Measurements from ENCODE around the gene HUNK. TPM values are rescaled to one million over a fixed set of nuclear protein-coding genes. Genes with fewer than 3 reads are reported as not detected.

HUNK gene
- total and polyA plus RNA-seq, 2 of the 8 experiments (the other 6 are each of a cell fraction or from before 2014, with no cell fraction given): 1.9 to 10.2 TPM

- no peak for TF ChIP-seq SP1 (IDR thresholded peaks at IDR 0.05; ENCODE audit: low read depth, low read length)
- no peak for TF ChIP-seq CBX5 (IDR thresholded peaks at IDR 0.05; ENCODE audit: low read depth, low read length)
- TF ChIP-seq KDM5A (IDR thresholded peaks at IDR 0.05; ENCODE audit: low read length): no peak
- no peak for TF ChIP-seq ATF2 (IDR thresholded peaks at IDR 0.05; ENCODE audit: low read length)
- TF ChIP-seq KDM4A (IDR thresholded peaks at IDR 0.05; ENCODE audit: low read depth, low read length, severe bottlenecking): no peak
These were observed 39.7 kb downstream of the HUNK start (continued) for GRCh38 chr21:31912501-31912900.
